Measurements from ENCODE around the gene ANKAR.
A peak's percentile ranks its signal among the peaks of the same experiment; 100 is the strongest.
"Not testable (repeated sequence)": the region's sequence is repeated elsewhere in the genome, so short reads cannot be mapped to it uniquely, and the experiment has no call there.

ANKAR gene

GRCh38 chr2:189661957-189662321 lies 12.5 kb upstream of the ANKAR start:
- Histone ChIP-seq H3K4me1 (ENCODE audit: insufficient read depth, low read length, poor library complexity, severe bottlenecking) (peaks cover 45% of the 10 kb centered on the region), H2AFZ (ENCODE audit: low read length) (peak overlapping the region; percentile 99)

GRCh38 chr2:189662669-189663226 lies 11.7 kb upstream of the ANKAR start:
- H4K20me1 ChIP-seq (ENCODE audit: insufficient read depth, low read length, poor library complexity, severe bottlenecking) = peaks cover 27% of the 10 kb centered on the region
- TF ChIP-seq CTCF (conservative IDR thresholded peaks at IDR 0.05; ENCODE audit: low read length) = no peak
- no peak for TF ChIP-seq EZH2phosphoT487 (IDR thresholded peaks at IDR 0.05; ENCODE audit: borderline replicate concordance)
- no peaks in the 10 kb centered on the region for H3K9me3 ChIP-seq (ENCODE audit: insufficient read depth, low read depth, low read length)
- peaks cover 47% of the 10 kb centered on the region for H3K79me2 ChIP-seq (ENCODE audit: insufficient read depth, low read length)
- H3K27me3 ChIP-seq (ENCODE audit: insufficient read depth, low read length, poor library complexity, severe bottlenecking) = no peaks in the 10 kb centered on the region
- 0 out of 2 replicates have a peak, but pooled peaks cover 3% of the 10 kb centered on the region for H3F3A ChIP-seq (ENCODE audit: low read depth)
- peak overlapping the region; percentile 89 for H3K4me3 ChIP-seq (ENCODE audit: low read length, poor library complexity, severe bottlenecking)
- no peaks in the 10 kb centered on the region for H3K9me2 ChIP-seq (replicated peaks; ENCODE audit: low read depth, low read length)
- peak overlapping the region; percentile 94 for H3K9ac ChIP-seq (ENCODE audit: low read depth, low read length, poor library complexity, severe bottlenecking)
- peaks cover 48% of the 10 kb centered on the region for H3K4me1 ChIP-seq (ENCODE audit: insufficient read depth, low read length, poor library complexity, severe bottlenecking)
- H2AFZ ChIP-seq (ENCODE audit: low read length) = no peak overlapping the region
- peaks cover 6% of the 10 kb centered on the region; the same call in 1 of the 2 replicates for H3K36me3 ChIP-seq (ENCODE audit: insufficient read depth, low read length)
- peak overlapping the region; percentile 97 for H3K4me2 ChIP-seq (ENCODE audit: low read depth, low read length, poor library complexity, severe bottlenecking)

More at GRCh38 chr2:189661957-189662321, 12.5 kb upstream of the ANKAR start:
- Histone ChIP-seq H3K9me2 (replicated peaks; ENCODE audit: low read depth, low read length) (no peaks in the 10 kb centered on the region), H3K79me2 (ENCODE audit: insufficient read depth, low read length) (peaks cover 39% of the 10 kb centered on the region), H3K27me3 (ENCODE audit: insufficient read depth, low read length, poor library complexity, severe bottlenecking) (no peaks in the 10 kb centered on the region), H4K20me1 (ENCODE audit: insufficient read depth, low read length, poor library complexity, severe bottlenecking) (peaks cover 27% of the 10 kb centered on the region), H3K9me3 (ENCODE audit: insufficient read depth, low read depth, low read length) (no peaks in the 10 kb centered on the region), H3F3A (ENCODE audit: low read depth) (0 out of 2 replicates have a peak, but pooled peaks cover 3% of the 10 kb centered on the region), H3K9ac (ENCODE audit: low read depth, low read length, poor library complexity, severe bottlenecking) (peak overlapping the region; percentile 94), H3K4me2 (ENCODE audit: low read depth, low read length, poor library complexity, severe bottlenecking) (peak overlapping the region; percentile 97), H3K4me3 (ENCODE audit: low read length, poor library complexity, severe bottlenecking) (peak overlapping the region; percentile 89), H3K36me3 (ENCODE audit: insufficient read depth, low read length) (peaks cover 4% of the 10 kb centered on the region; the same call in 1 of the 2 replicates)
- TF ChIP-seq EZH2phosphoT487 (IDR thresholded peaks at IDR 0.05; ENCODE audit: borderline replicate concordance) = no peak
- no peak for TF ChIP-seq CTCF (conservative IDR thresholded peaks at IDR 0.05; ENCODE audit: low read length)

- not testable (repeated sequence) for H3F3A ChIP-seq (ENCODE audit: low read depth); H3K9me3 ChIP-seq (ENCODE audit: insufficient read depth, low read depth, low read length); H2AFZ ChIP-seq (ENCODE audit: low read length); H3K9me2 ChIP-seq (replicated peaks; ENCODE audit: low read depth, low read length); H3K27me3 ChIP-seq (ENCODE audit: insufficient read depth, low read length, poor library complexity, severe bottlenecking)
- H3K36me3 ChIP-seq (ENCODE audit: insufficient read depth, low read length) = peaks cover 10% of the 10 kb centered on the region; the same call in 1 of the 2 replicates
- peak overlapping the region; percentile 52 for H3K9ac ChIP-seq (ENCODE audit: low read depth, low read length, poor library complexity, severe bottlenecking)
- peak overlapping the region; percentile 63 for H3K4me2 ChIP-seq (ENCODE audit: low read depth, low read length, poor library complexity, severe bottlenecking)
- H3K79me2 ChIP-seq (ENCODE audit: insufficient read depth, low read length) = peaks cover 48% of the 10 kb centered on the region
- H3K4me1 ChIP-seq (ENCODE audit: insufficient read depth, low read length, poor library complexity, severe bottlenecking) = peaks cover 44% of the 10 kb centered on the region
- peaks cover 27% of the 10 kb centered on the region for H4K20me1 ChIP-seq (ENCODE audit: insufficient read depth, low read length, poor library complexity, severe bottlenecking)
- peak overlapping the region; percentile 42 for H3K4me3 ChIP-seq (ENCODE audit: low read length, poor library complexity, severe bottlenecking)
Measured at GRCh38 chr2:189663319-189663718, 11.2 kb upstream of the ANKAR start.

- H3K4me3 ChIP-seq (ENCODE audit: low read length, poor library complexity, severe bottlenecking) = no peak overlapping the region
- no peak overlapping the region for H3K9ac ChIP-seq (ENCODE audit: low read depth, low read length, poor library complexity, severe bottlenecking)
- peaks cover 14% of the 10 kb centered on the region for H4K20me1 ChIP-seq (ENCODE audit: insufficient read depth, low read length, poor library complexity, severe bottlenecking)
- no peak for TF ChIP-seq CTCF (conservative IDR thresholded peaks at IDR 0.05; ENCODE audit: low read length)
- TF ChIP-seq EZH2phosphoT487 (IDR thresholded peaks at IDR 0.05; ENCODE audit: borderline replicate concordance) = no peak
- peaks cover 14% of the 10 kb centered on the region for H3K4me1 ChIP-seq (ENCODE audit: insufficient read depth, low read length, poor library complexity, severe bottlenecking)
- no peak overlapping the region for H3K4me2 ChIP-seq (ENCODE audit: low read depth, low read length, poor library complexity, severe bottlenecking)
- H2AFZ ChIP-seq (ENCODE audit: low read length) = no peak overlapping the region
- H3K79me2 ChIP-seq (ENCODE audit: insufficient read depth, low read length) = peaks cover 20% of the 10 kb centered on the region
- H3K9me3 ChIP-seq (ENCODE audit: insufficient read depth, low read depth, low read length) = no peaks in the 10 kb centered on the region
- peaks cover 35% of the 10 kb centered on the region for H3K36me3 ChIP-seq (ENCODE audit: insufficient read depth, low read length)
- H3K9me2 ChIP-seq (replicated peaks; ENCODE audit: low read depth, low read length) = no peaks in the 10 kb centered on the region
- H3K27me3 ChIP-seq (ENCODE audit: insufficient read depth, low read length, poor library complexity, severe bottlenecking) = no peaks in the 10 kb centered on the region
- H3F3A ChIP-seq (ENCODE audit: low read depth) = no peaks in the 10 kb centered on the region
Measured at GRCh38 chr2:189669913-189670312, 4.6 kb upstream of the ANKAR start.
